ENCODE data around the gene COMMD1.
"Not testable (repeated sequence)": the region's sequence is repeated elsewhere in the genome, so short reads cannot be mapped to it uniquely, and the experiment has no call there.

Gene COMMD1

DNA sequence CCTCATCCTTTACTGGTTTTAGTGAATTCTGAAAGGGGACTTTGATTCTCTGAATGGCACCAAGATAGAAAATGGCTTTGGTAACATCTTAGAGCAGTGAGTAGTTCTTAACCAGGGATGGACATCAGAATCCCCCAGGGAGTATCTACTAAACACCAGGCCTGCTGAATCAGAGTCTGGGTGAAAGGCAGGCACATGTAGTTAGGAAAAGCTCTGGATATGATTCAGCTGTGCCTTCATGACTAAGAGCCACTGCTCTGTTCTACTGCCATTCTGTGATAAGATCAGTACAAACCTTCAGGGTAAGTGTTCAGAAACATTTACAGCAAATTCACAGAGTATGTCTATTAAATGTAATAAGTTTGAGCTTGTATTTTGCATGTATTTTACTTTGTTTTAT is 244.2 kb downstream of the COMMD1 start:
- Histone ChIP-seq H3K4me3 (ENCODE audit: low read depth in 1 of 2, low read length in 2 of 2) (no peak overlapping the region), H3K27ac (ENCODE audit: low read depth, low read length) (no peak overlapping the region), H3K9ac (ENCODE audit: low read length) (no peak overlapping the region), H3K9me3 (ENCODE audit: low read length) (no peaks in the 10 kb centered on the region), H3K36me3 (ENCODE audit: insufficient read depth, low read length) (no peaks in the 10 kb centered on the region), H3K27me3 (ENCODE audit: control insufficient read depth in 1 of 2, insufficient read depth in 2 of 2, low read length in 2 of 2) (no peaks in the 10 kb centered on the region), H3K4me1 (ENCODE audit: insufficient read depth, low read length) (no peaks in the 10 kb centered on the region)

GRCh38 chr2:62150597-62151305 is 245.3 kb downstream of the COMMD1 start:
- Histone ChIP-seq H3K27ac (ENCODE audit: low read depth, low read length) (no peak overlapping the region), H3K9ac (ENCODE audit: low read length) (no peak overlapping the region), H3K4me1 (ENCODE audit: insufficient read depth, low read length) (no peaks in the 10 kb centered on the region), H3K36me3 (ENCODE audit: insufficient read depth, low read length) (no peaks in the 10 kb centered on the region), H3K4me3 (ENCODE audit: low read depth in 1 of 2, low read length in 2 of 2) (no peak overlapping the region), H3K27me3 (ENCODE audit: control insufficient read depth in 1 of 2, insufficient read depth in 2 of 2, low read length in 2 of 2) (no peaks in the 10 kb centered on the region), H3K9me3 (ENCODE audit: low read length) (no peaks in the 10 kb centered on the region)

DNA sequence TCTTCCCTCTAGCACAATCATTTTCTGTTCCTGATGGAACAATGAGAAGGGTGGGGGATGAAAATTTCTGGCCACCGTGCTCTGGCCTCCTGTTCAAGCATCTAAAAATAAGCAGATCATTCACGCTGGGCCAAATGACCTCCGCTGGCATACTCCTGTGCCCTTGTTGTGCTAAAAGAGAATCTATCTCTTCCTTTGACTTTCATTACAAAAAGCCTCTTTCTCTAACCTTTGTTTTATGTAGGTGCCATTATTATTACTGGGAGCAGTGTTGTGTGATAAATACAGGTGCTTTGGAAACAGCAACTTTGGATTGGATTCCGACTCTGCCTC is 245.8 kb downstream of the COMMD1 start:
- Histone ChIP-seq H3K27ac (ENCODE audit: low read depth, low read length) (no peak overlapping the region), H3K4me1 (ENCODE audit: insufficient read depth, low read length) (no peaks in the 10 kb centered on the region), H3K4me3 (ENCODE audit: low read depth in 1 of 2, low read length in 2 of 2) (no peak overlapping the region), H3K9me3 (ENCODE audit: low read length) (no peaks in the 10 kb centered on the region), H3K27me3 (ENCODE audit: control insufficient read depth in 1 of 2, insufficient read depth in 2 of 2, low read length in 2 of 2) (no peaks in the 10 kb centered on the region), H3K9ac (ENCODE audit: low read length) (no peak overlapping the region), H3K36me3 (ENCODE audit: insufficient read depth, low read length) (no peaks in the 10 kb centered on the region)

- Histone ChIP-seq H3K4me3 (ENCODE audit: low read depth in 1 of 2, low read length in 2 of 2) (no peak overlapping the region), H3K9ac (ENCODE audit: low read length) (no peak overlapping the region), H3K4me1 (ENCODE audit: insufficient read depth, low read length) (no peaks in the 10 kb centered on the region), H3K36me3 (ENCODE audit: insufficient read depth, low read length) (no peaks in the 10 kb centered on the region), H3K9me3 (ENCODE audit: low read length) (no peaks in the 10 kb centered on the region), H3K27ac (ENCODE audit: low read depth, low read length) (no peak overlapping the region), H3K27me3 (ENCODE audit: control insufficient read depth in 1 of 2, insufficient read depth in 2 of 2, low read length in 2 of 2) (no peaks in the 10 kb centered on the region)
These were observed 246.5 kb downstream of the COMMD1 start for GRCh38 chr2:62152000-62152399.

- Histone ChIP-seq H3K27me3 (ENCODE audit: control insufficient read depth in 1 of 2, insufficient read depth in 2 of 2, low read length in 2 of 2) (no peaks in the 10 kb centered on the region), H3K4me3 (ENCODE audit: low read depth in 1 of 2, low read length in 2 of 2) (no peak overlapping the region), H3K27ac (ENCODE audit: low read depth, low read length) (no peak overlapping the region), H3K4me1 (ENCODE audit: insufficient read depth, low read length) (no peaks in the 10 kb centered on the region), H3K9ac (ENCODE audit: low read length) (no peak overlapping the region), H3K36me3 (ENCODE audit: insufficient read depth, low read length) (no peaks in the 10 kb centered on the region), H3K9me3 (ENCODE audit: low read length) (no peaks in the 10 kb centered on the region)
These were observed 251.5 kb downstream of the COMMD1 start for GRCh38 chr2:62156861-62157496.

DNA sequence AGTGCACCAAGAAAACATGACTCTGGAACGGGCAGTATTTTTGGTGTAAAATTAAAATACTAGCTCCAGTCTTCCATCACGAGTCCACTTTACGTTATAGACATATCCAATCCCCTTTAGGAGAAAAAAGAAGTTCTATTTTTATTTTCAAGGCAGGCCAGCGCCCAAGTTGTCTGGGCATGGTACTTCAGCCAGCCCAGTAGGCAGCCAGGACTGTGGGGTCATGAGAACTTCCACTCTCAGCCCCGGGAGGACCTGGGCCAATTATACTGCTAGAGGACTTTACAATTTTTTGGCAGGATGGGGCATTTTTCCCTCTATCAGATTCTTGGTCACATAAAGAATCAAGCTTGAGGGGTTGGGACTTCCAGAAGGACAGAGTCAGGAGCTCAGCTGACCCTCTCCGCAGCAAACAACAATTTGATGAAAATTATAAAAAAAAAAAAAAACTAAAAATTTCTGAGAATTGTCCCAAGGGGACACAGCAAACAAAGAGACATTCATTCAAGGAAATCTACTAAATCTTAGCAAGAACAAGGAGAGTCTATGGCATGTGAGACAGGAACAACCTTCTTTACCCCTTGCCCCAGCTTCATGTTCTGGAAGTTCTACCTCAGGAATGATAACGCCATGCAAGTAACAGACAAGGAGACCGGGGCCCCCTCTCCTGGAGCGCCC is 253.1 kb downstream of the COMMD1 start:
- no peak overlapping the region for H3K4me3 ChIP-seq (ENCODE audit: low read depth in 1 of 2, low read length in 2 of 2)
- H3K4me1 ChIP-seq (ENCODE audit: insufficient read depth, low read length) = no peaks in the 10 kb centered on the region
- no peaks in the 10 kb centered on the region for H3K9me3 ChIP-seq (ENCODE audit: low read length)
- H3K27ac ChIP-seq (ENCODE audit: low read depth, low read length) = no peak overlapping the region
- H3K9ac ChIP-seq (ENCODE audit: low read length) = no peak overlapping the region
- no peaks in the 10 kb centered on the region for H3K36me3 ChIP-seq (ENCODE audit: insufficient read depth, low read length)
- H3K27me3 ChIP-seq (ENCODE audit: control insufficient read depth in 1 of 2, insufficient read depth in 2 of 2, low read length in 2 of 2) = no peaks in the 10 kb centered on the region

DNA sequence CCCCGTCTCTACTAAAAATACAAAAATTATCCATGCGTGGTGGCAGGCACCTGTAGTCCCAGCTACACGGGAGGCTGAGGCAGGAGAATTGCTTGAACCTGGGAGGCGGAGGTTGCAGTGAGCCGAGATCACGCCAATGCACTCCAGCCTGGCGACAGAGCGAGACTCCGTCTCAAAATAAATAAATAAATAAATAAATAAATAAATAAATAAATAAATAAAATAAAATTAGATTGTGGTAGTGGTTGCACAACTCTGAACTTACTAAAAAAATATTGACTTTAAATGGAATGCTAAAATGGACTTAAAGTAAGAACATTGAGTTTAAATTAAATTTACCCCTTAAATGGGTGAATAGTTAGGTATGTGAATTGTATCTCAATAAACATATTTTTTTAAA is 255.2 kb downstream of the COMMD1 start:
- H3K27ac ChIP-seq (ENCODE audit: low read depth, low read length); H3K4me3 ChIP-seq (ENCODE audit: low read depth in 1 of 2, low read length in 2 of 2); H3K9me3 ChIP-seq (ENCODE audit: low read length); H3K36me3 ChIP-seq (ENCODE audit: insufficient read depth, low read length); H3K27me3 ChIP-seq (ENCODE audit: control insufficient read depth in 1 of 2, insufficient read depth in 2 of 2, low read length in 2 of 2); H3K4me1 ChIP-seq (ENCODE audit: insufficient read depth, low read length); H3K9ac ChIP-seq (ENCODE audit: low read length): not testable (repeated sequence)

GRCh38 chr2:62163106-62163831 is 257.8 kb downstream of the COMMD1 start:
- Histone ChIP-seq H3K9me3 (ENCODE audit: low read length) (no peaks in the 10 kb centered on the region), H3K27me3 (ENCODE audit: control insufficient read depth in 1 of 2, insufficient read depth in 2 of 2, low read length in 2 of 2) (no peaks in the 10 kb centered on the region), H3K4me3 (ENCODE audit: low read depth in 1 of 2, low read length in 2 of 2) (no peak overlapping the region), H3K36me3 (ENCODE audit: insufficient read depth, low read length) (no peaks in the 10 kb centered on the region), H3K27ac (ENCODE audit: low read depth, low read length) (no peak overlapping the region), H3K4me1 (ENCODE audit: insufficient read depth, low read length) (no peaks in the 10 kb centered on the region), H3K9ac (ENCODE audit: low read length) (no peak overlapping the region)

DNA sequence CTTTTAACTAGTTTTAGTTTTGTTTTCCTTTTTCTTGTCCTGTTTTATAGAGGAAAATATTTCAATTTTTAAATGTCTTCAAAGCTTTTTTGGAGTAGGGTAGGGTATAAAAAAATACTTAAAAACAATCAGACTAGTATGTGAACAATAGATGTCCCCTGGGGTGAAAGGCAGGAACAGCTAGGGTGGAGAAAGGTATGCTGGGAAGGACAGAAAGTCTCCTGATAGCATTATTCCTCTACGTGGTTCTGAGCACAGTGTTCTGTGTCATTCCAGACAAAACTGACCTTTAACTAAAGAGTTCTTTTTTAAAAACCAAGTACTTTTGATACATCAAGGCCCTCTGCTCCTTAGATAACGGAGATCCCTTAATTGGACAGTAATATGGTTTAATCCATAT is 258.4 kb downstream of the COMMD1 start:
- Histone ChIP-seq H3K27me3 (ENCODE audit: control insufficient read depth in 1 of 2, insufficient read depth in 2 of 2, low read length in 2 of 2) (no peaks in the 10 kb centered on the region), H3K27ac (ENCODE audit: low read depth, low read length) (no peak overlapping the region)

GRCh38 chr2:62175728-62176127 is 270.3 kb downstream of the COMMD1 start:
- H3K9ac ChIP-seq (ENCODE audit: low read length) = no peak overlapping the region
- H3K27me3 ChIP-seq (ENCODE audit: control insufficient read depth in 1 of 2, insufficient read depth in 2 of 2, low read length in 2 of 2) = no peaks in the 10 kb centered on the region
- no peak overlapping the region for H3K27ac ChIP-seq (ENCODE audit: low read depth, low read length)
- H3K36me3 ChIP-seq (ENCODE audit: insufficient read depth, low read length) = no peaks in the 10 kb centered on the region
- peaks cover 7% of the 10 kb centered on the region for H3K4me1 ChIP-seq (ENCODE audit: insufficient read depth, low read length)
- H3K4me3 ChIP-seq (ENCODE audit: low read depth in 1 of 2, low read length in 2 of 2) = no peak overlapping the region
- no peaks in the 10 kb centered on the region for H3K9me3 ChIP-seq (ENCODE audit: low read length)

More for the DNA sequence above, 258.4 kb downstream of the COMMD1 start:
- no peaks in the 10 kb centered on the region for H3K36me3 ChIP-seq (ENCODE audit: insufficient read depth, low read length)
- H3K9me3 ChIP-seq (ENCODE audit: low read length) = no peaks in the 10 kb centered on the region
- H3K9ac ChIP-seq (ENCODE audit: low read length) = no peak overlapping the region
- no peak overlapping the region for H3K4me3 ChIP-seq (ENCODE audit: low read depth in 1 of 2, low read length in 2 of 2)
- H3K4me1 ChIP-seq (ENCODE audit: insufficient read depth, low read length) = no peaks in the 10 kb centered on the region

- H3K9ac ChIP-seq (ENCODE audit: low read length) = no peak overlapping the region
- H3K27ac ChIP-seq (ENCODE audit: low read depth, low read length) = no peak overlapping the region
- H3K4me3 ChIP-seq (ENCODE audit: low read depth in 1 of 2, low read length in 2 of 2) = no peak overlapping the region
- peaks cover 7% of the 10 kb centered on the region for H3K4me1 ChIP-seq (ENCODE audit: insufficient read depth, low read length)
- no peaks in the 10 kb centered on the region for H3K27me3 ChIP-seq (ENCODE audit: control insufficient read depth in 1 of 2, insufficient read depth in 2 of 2, low read length in 2 of 2)
- no peaks in the 10 kb centered on the region for H3K36me3 ChIP-seq (ENCODE audit: insufficient read depth, low read length)
- no peaks in the 10 kb centered on the region for H3K9me3 ChIP-seq (ENCODE audit: low read length)
These were observed 271.3 kb downstream of the COMMD1 start for GRCh38 chr2:62176801-62177200.
